ENCODE data around the gene GABRG3.

Gene GABRG3

GRCh38 chr15:27433604-27434003 is 462.6 kb downstream of the GABRG3 start:
- DNase-seq = no peak

DNA sequence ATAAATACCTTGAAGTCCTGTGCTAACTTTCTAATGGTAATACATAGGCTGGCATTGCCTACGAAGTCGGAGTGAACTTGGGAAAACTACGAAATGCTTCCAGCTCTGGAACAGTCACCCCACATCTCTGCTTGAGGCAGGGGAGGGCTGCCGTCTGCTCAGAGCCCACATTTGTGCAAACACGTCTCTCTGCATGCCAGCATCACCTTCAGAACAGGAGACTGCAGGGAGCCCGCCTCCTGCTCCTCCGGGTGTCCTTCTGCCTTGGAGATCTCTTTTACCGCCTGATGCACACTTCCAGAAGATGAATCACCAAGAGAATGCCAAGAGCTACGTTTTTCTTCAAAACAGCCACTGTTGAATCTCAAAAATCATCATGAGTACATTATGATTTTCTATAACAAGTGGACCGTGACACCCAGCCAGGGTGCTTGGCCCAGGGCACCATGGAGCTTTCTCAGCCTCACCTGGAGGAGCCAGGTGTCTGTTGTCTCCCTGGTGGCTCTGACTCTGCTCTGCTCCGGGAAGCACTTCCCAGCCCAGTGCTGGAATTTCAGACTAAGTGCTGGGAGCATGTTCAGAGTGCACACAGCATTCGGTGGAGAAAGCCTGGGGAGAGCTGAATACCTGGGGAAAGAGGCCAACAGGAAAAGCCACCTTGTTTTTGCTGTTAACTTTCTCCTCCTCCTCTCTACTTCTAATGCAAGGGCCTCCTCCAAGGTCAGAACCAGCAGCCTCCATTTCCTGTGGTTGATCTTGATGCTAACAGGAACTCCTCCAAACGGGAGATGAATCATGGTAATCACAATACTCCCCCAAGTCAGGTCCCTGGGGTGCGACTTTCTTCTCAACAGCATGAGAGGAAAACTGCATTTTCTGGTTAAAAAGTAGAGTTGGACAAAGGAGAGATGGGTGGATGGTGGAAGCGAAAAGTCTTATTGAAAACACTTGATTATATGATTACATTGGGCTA is 467.7 kb downstream of the GABRG3 start:
- no peak for DNase-seq

DNA sequence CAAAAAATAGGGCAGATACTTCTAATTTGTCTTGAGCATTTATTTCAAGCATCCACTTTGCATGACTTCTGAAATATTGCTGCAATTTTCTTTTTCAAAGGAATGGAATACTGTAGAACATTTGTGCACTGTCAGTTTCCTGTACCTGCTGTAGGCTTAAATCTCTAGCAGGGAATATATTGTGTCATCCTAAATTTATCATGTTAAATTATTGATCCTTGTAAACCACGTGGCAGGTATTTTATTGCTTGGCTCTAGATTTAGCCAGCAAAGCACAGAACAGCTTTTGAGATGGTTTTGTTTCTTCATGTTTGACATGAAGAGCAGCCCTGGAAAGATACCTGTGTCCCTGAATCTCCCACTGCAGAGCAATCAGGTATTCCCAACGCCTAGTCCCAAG is 470.1 kb downstream of the GABRG3 start:
- no peak for DNase-seq

DNA sequence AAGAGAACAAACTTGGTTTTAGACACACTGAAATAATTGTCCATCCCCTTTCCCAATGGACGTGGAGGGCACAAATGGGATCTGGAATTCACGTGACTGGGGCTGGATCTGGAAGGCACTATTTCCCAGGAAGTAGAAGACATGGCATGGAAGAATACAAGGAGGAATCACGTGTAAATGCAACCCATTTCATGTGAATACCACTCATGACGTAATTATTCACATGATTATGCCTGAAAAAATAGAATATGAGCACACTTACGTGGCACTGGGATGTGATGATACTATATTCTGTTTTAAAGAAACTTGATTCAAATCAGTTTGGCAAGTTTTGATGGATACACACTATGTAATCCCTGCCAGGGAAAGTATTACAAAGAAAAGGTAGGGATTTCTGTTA is 477.3 kb downstream of the GABRG3 start:
- no peak for DNase-seq

DNA sequence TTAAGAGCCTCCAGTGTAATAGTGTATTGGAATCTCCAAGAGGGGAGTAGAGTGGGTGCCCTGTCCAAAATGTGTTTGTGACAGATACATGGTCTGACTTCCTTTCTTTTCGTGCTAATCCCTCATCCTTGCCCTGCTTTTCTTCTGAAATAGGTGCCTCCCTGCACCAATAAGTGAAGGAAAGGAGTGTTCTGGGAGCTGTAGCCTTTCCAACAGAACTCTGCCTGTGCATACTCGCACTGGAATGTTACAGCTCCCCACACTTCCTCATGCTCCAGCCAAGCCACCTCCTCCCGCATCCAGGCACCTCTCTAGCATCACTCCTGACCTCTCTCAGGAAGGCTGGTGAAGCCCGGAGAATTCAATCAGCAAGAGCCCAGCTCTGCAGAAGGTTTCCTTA is 478.0 kb downstream of the GABRG3 start:
- DNase-seq = no peak

DNA sequence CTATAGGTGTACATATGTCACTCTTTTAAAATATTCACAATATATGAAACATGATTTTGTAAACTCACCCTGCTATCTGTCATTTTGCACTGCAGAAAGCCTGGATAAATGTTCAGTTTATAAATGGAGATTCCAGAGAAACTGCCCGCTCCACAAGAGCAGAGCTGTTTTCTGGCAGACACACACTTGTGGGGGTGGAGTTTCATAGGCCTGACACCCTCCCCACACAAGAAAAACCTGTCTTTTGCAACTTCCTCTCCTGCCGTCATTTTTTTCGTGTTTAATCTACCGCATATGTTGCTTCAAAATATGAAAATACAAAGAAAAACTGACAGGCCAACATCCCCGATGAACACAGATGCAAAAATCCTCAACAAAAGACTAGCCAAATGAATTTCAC is 479.0 kb downstream of the GABRG3 start:
- no peak for DNase-seq

GRCh38 chr15:27454281-27455075 is 483.5 kb downstream of the GABRG3 start:
- no peak for DNase-seq

- DNase-seq = no peak
Observed at GRCh38 chr15:27456807-27457206, 485.8 kb downstream of the GABRG3 start.

- no peak for DNase-seq
Observed at GRCh38 chr15:27457766-27458165, 486.8 kb downstream of the GABRG3 start.

DNA sequence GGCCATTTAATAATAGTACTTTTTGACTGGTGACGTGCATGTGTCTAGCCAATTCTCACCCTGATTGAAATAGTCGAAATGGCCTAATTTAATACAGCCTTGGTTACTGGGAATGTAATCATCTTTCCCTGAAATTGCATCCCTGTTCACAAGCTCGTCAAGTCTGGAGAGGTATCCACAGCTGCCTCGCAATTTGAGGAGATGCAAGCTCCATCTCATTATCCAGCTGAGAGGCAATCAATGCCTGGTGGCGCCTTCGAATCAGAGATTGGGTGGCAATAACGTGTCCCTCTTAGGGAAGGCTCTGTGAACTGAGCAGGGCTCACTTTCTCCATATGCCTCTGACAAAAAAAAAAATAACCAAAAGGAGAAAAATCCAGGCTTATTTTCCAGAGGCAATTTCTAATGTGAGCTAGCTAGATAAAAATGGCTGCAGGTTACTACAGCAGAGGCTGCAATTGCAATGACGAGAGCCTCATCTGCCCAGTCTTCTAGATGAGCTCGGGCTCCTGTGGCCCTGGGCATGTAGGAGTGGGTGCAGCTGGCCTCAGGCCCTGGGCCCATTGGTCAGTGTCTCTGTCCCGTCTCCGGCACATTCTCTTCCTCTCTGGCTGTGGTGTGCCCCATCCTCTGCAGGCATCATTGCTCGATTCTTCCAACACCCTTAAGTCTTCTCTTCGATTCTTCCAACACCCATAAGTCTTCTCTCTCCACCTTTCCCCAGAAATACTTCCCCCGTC is 487.5 kb downstream of the GABRG3 start:
- DNase-seq = peak; percentile 6

- DNase-seq = no peak
Observed at GRCh38 chr15:27459836-27460235, 488.9 kb downstream of the GABRG3 start.

DNA sequence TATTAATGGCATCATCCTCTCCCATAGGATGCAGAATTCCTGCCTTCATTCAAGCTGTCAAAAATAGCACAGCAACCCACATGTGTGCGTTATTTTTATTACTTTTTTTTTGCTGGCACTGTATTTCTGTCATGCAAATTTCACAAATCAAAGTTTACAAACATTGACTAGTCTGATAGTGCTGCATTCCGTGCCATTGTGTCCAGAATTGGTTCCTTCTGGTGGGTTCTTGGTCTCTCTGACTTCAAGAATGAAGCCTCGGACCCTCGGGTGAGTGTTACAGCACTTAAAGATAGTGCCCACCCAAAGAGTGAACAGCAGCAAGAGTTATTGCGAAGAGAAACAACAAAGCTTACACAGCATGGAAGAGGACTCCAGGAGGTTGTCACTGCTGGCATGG is 490.2 kb downstream of the GABRG3 start:
- no peak for DNase-seq

DNA sequence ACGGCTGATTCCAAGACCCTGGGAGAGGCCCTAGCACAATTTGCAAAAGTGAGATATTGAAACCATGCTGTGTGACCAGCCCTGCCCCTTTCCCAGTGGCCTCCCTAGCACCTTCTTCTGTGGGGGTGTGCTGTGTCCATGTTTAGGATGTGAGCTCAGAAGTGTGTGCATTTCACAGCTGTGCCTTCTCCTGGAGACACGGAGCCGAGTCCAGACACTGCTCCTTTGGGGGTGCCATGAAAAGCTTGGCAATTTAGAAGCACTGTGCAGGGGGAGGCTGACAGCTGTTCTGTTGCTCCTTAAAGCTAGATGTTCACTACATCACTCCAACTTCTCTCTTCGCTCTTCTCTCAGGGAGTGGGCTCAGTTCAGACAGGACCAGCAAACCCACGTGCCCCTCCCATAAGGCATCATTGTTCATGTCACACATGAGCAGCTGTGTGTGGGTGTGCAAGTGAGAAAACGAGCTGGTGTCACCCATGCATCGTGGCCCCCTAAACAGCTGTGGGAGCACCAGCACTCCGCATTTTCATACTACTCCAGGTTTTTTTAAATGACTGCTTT is 492.6 kb downstream of the GABRG3 start:
- no peak for DNase-seq

DNA sequence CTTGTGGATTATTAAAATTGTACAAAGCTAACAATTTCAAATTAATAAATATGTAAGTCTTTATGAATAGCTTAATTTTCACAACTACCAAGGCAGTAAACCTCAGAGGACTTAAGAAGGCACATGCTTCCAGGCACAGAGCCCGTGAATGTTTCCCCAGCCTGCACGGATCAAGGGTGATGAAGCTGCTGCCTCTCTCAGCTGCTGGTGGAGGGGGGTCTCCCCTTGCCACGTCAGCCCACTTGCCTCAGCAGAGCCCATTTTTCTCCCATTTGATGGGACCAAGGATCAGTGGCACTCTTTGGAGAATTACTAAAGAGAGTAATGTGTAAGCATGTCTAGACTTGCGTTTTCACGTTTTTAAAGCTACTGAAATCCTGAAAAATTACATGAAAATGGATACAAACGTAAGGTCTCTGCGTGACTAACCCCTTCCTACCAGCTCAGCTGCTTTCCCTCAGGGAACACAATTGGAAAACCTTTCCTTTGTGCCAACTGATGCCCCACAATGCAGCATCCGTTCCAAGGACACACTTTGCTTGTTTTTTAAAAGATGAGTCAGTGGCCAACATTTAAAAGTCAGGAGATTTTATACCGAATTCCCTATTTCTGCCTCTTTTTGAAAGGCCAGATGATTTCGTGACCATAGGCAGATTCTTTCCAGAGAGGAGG is 494.1 kb downstream of the GABRG3 start:
- DNase-seq = no peak

GRCh38 chr15:27466758-27467157 is 495.8 kb downstream of the GABRG3 start:
- no peak for DNase-seq

DNA sequence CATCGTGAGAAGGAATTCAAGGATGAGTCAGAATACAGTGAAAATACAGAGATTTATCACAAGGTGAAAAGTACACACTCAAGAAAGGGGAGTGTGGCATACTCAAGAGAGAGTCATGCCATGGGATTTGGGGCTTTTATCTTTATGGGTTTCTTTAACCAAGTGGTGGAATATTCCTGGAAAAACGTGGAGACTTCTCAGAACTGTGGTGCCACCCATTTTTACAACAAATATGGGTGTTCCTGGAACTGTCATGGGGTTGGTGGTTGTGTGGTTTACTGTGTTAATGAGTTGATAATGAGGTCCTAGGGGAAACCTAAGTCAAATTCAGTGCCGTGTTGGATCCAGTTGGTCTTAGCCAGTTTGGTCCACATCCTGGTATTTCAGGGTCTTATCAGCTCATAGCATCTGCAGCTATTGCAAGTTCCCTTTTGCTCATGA is 497.2 kb downstream of the GABRG3 start:
- no peak for DNase-seq

DNA sequence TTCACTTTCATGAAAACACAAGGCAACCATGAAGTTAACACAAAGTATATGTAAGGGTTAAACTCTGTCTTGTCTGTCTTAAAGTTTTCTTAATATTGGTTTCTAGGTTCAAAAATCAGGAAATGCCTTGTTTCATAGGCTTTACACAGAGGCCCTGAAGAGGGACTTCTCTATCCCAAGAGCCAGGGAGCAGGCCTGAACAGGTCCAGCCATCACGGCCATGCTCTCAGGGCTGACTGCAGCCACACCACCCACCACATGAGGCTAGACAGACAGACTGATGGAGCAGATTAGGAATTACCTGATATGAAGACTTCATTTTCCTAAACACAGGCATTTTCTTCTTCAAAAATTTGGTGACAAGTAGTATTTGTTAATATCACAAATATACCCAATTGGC is 502.9 kb downstream of the GABRG3 start:
- no peak for DNase-seq

DNA sequence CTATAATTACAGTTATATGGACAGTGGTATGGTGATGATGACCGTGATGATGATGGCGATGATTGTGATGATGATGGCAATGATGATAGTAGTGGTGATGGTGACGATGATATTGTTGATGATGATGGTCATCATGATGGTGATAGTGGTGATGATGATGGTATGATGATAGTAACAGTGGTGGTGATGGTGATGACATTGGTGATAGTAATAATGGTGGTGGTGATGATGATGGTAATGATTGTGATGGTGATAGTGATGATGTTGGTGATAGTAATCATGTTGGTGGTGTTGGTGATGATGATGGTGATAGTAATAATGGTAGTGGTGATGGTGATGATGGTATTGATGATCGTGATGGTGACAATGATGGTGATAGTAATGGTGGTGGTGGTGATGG is 504.4 kb downstream of the GABRG3 start:
- no peak for DNase-seq

DNA sequence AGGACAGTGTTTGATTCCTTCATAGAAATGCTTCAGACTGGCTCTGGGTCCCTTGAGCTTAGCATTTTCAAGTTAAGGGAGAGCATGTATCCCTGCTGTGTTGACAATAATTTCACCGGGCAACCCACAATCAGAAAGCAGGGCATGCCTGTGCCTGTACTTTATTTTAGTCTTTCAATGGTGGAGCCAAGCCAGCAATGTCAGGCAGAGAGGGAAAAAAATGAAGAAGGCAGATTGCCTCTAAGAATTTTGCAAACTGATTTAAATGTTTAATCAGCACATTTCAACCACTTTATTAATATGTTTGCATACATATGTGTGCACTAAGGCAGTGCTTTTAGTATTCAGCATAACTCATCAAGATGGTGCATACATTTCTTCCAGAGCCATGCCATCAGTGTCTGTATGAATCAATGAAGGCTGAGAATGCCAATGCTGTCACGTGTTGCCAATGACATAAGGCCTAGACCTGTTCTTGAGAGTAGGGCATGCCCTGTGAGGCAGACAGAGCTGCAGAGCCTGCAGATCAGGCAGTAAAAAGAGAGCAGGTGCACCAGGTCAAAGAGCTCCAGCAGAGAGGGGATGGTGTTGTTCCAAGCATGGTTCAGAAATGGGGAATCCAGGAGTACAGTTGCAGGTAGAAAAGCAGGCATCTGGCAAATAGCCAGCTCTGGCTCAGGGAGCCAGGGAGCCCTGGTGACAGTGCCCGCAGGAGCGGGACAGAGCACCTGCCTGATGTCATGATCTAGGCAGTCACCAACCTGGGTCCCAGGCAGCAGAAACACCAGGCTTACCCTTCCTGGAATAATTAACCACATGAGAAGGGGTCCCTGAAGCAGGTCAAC is 508.5 kb downstream of the GABRG3 start:
- DNase-seq = no peak

DNA sequence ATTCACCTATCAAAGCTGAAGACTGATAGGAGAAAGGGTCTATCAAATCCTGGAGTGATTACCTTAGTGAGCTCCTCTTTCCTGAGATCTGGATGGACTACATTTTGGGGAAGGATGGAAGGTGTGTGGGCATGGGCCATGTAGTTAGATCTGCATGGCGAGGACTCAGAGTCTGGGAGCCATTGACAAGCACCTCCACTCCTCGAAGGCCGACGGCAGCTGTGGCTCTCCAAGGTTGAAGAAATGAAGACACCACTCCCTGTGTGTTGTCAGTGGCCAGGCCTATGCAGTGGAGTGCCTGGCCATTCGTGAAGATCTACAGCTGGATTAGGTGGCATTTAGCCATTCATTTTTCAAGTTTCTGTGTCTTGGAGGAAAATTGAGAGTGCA is 509.2 kb downstream of the GABRG3 start:
- no peak for DNase-seq

- DNase-seq = no peak
Observed at GRCh38 chr15:27480642-27481041, 509.7 kb downstream of the GABRG3 start.

Data from NCI-H524 treated with DMSO at 0.1 percent for 48 hours (cell line).